DND-41 (cell line): Measurements from ENCODE around the gene ACTL10.

Source experiments
- ATAC-seq: fragments of 200-7000 bp; cut with Tn5 transposase; 3 replicates; pipeline ENCODE4 v1.9.1; 2021; ENCODE audit warnings: low read depth; ENCODE audit not compliant: insufficient read depth
- DNase-seq: peaks from one replicate; pipeline ENCODE4 v3.0.0-alpha.2; 2020
- H2AFZ ChIP-seq: 2 replicates; pipeline ENCODE4 v1.6.0; 2012; ENCODE audit warnings: low read depth, low read length
- H3K27ac ChIP-seq: 2 replicates; pipeline ENCODE4 v1.5.1; 2012; ENCODE audit warnings: low read length, inconsistent platforms
- H3K27me3 ChIP-seq: fragments of 200-600 bp; sonication (generic); 2 replicates; pipeline ENCODE4 v1.6.0; 2012; ENCODE audit warnings: low read length, mild to moderate bottlenecking, inconsistent platforms; ENCODE audit not compliant: insufficient read depth, poor library complexity
- H3K36me3 ChIP-seq: 2 replicates; pipeline ENCODE4 v1.5.1; 2012; ENCODE audit warnings: low read length, inconsistent platforms; ENCODE audit not compliant: insufficient read depth
- H3K4me1 ChIP-seq: 2 replicates; pipeline ENCODE4 v1.5.1; 2012; ENCODE audit warnings: mild to moderate bottlenecking, low read length; ENCODE audit not compliant: insufficient read depth
- H3K4me2 ChIP-seq: 2 replicates; pipeline ENCODE4 v1.6.0; 2012; ENCODE audit warnings: mild to moderate bottlenecking, moderate library complexity, low read length, inconsistent platforms; ENCODE audit not compliant: insufficient read depth
- H3K4me3 ChIP-seq, 2 experiments: fragments of 200-600 bp in 1 of 2; shearing (Covaris generic) in 1 of 2; 2 replicates each; pipeline ENCODE4 v1.5.1; 2012 to 2016; ENCODE audit warnings: inconsistent platforms in 2 of 2, low read length in 2 of 2, mild to moderate bottlenecking in 2 of 2, low read depth in 1 of 2, moderate library complexity in 1 of 2
- H3K79me2 ChIP-seq: 2 replicates; pipeline ENCODE4 v1.6.0; 2012; ENCODE audit warnings: low read length, inconsistent platforms; ENCODE audit not compliant: insufficient read depth
- H3K9ac ChIP-seq: 2 replicates; pipeline ENCODE4 v1.6.0; 2012; ENCODE audit warnings: low read depth, mild to moderate bottlenecking, inconsistent platforms, low read length, moderate library complexity
- H3K9me3 ChIP-seq: 2 replicates; pipeline ENCODE4 v1.5.1; 2012; ENCODE audit warnings: low read length, moderate library complexity, mild to moderate bottlenecking, inconsistent platforms; ENCODE audit not compliant: insufficient read depth, severe bottlenecking
- H4K20me1 ChIP-seq: 2 replicates; pipeline ENCODE4 v1.6.0; 2012; ENCODE audit warnings: low read length; ENCODE audit not compliant: insufficient read depth
- CTCF ChIP-seq: IDR thresholded peaks from 2 replicates; pipeline ENCODE4 v1.5.1; 2012; ENCODE audit warnings: borderline replicate concordance, low read length, moderate library complexity, mild to moderate bottlenecking; ENCODE audit not compliant: poor library complexity, severe bottlenecking; ENCODE audit errors: extremely low read depth
- EZH2 ChIP-seq: IDR thresholded peaks from 3 replicates; pipeline ENCODE4 v1.6.1; 2012; ENCODE audit warnings: borderline replicate concordance, low read depth, mild to moderate bottlenecking, moderate library complexity, low read length, inconsistent platforms; ENCODE audit not compliant: severe bottlenecking

Gene ACTL10

GRCh38 chr20:33653218-33653899 lies 13.4 kb upstream of the ACTL10 start:
- Histone ChIP-seq H3K9me3 (no peaks in the 10 kb centered on the region), H4K20me1 (peaks cover 5% of the 10 kb centered on the region; the same call in 1 of the 2 replicates), H3K9ac (no peak overlapping the region), H2AFZ (no peak overlapping the region), H3K27ac (no peak overlapping the region), H3K36me3 (peaks cover 3% of the 10 kb centered on the region; the same call in 1 of the 2 replicates), H3K79me2 (no peaks in the 10 kb centered on the region), H3K4me1 (no peaks in the 10 kb centered on the region), H3K4me3 (no peak overlapping the region), H3K27me3 (no peaks in the 10 kb centered on the region), H3K4me2 (no peak overlapping the region)
- TF ChIP-seq CTCF: peak; percentile 89
- TF ChIP-seq EZH2: no peak
- ATAC-seq (peak; percentile 81), DNase-seq (peak; percentile 67)

- no peak overlapping the region for H3K9ac ChIP-seq
- no peaks in the 10 kb centered on the region for H3K79me2 ChIP-seq
- TF ChIP-seq EZH2: no peak
- TF ChIP-seq CTCF: no peak
- DNase-seq (no peak), ATAC-seq (no peak)
- H3K27ac ChIP-seq: no peak overlapping the region
- H3K9me3 ChIP-seq: no peaks in the 10 kb centered on the region
- peaks cover 3% of the 10 kb centered on the region; the same call in 1 of the 2 replicates for H3K36me3 ChIP-seq
- no peaks in the 10 kb centered on the region for H3K27me3 ChIP-seq
- no peak overlapping the region for H2AFZ ChIP-seq
- H3K4me2 ChIP-seq: no peak overlapping the region
- H3K4me1 ChIP-seq: no peaks in the 10 kb centered on the region
- H4K20me1 ChIP-seq: peaks cover 4% of the 10 kb centered on the region; the same call in 1 of the 2 replicates
- H3K4me3 ChIP-seq: no peak overlapping the region
These were observed 12.7 kb upstream of the ACTL10 start for GRCh38 chr20:33653900-33654596.

GRCh38 chr20:33654680-33655161 lies 12.0 kb upstream of the ACTL10 start:
- TF ChIP-seq CTCF: no peak
- Histone ChIP-seq H2AFZ (no peak overlapping the region), H3K4me3 (no peak overlapping the region), H3K4me2 (no peak overlapping the region), H3K27me3 (no peaks in the 10 kb centered on the region), H3K4me1 (no peaks in the 10 kb centered on the region), H3K9ac (no peak overlapping the region), H3K36me3 (peaks cover 3% of the 10 kb centered on the region; the same call in 1 of the 2 replicates), H3K27ac (no peak overlapping the region), H4K20me1 (peaks cover 4% of the 10 kb centered on the region; the same call in 1 of the 2 replicates), H3K9me3 (no peaks in the 10 kb centered on the region), H3K79me2 (no peaks in the 10 kb centered on the region)
- DNase-seq (no peak), ATAC-seq (no peak)
